Chondrocyte (in vitro differentiated cells): Measurements from ENCODE around the gene REEP3. TPM values are rescaled to one million over a fixed set of nuclear protein-coding genes. Genes with fewer than 3 reads are reported as not detected.

Experiments
- DNase-seq: peaks from one replicate; pipeline ENCODE4 v3.0.0; 2021; ENCODE audit warnings: mixed read lengths, low spot score
- H3K27ac Mint-ChIP-seq: one replicate; pipeline ENCODE4 v1.8.0; 2021; ENCODE audit warnings: mild to moderate bottlenecking, moderate library complexity, mixed read lengths; ENCODE audit not compliant: unreplicated experiment
- H3K27me3 Mint-ChIP-seq: 2 replicates; pipeline ENCODE4 v1.8.0; 2021; ENCODE audit warnings: low read depth, mixed read lengths
- H3K36me3 Mint-ChIP-seq: 2 replicates; pipeline ENCODE4 v1.8.0; 2021; ENCODE audit warnings: low read depth, mixed read lengths
- H3K4me1 Mint-ChIP-seq: 2 replicates; pipeline ENCODE4 v1.8.0; 2021; ENCODE audit warnings: low read depth, mild to moderate bottlenecking, mixed read lengths
- H3K4me3 Mint-ChIP-seq: one replicate; pipeline ENCODE4 v1.8.0; 2021; ENCODE audit warnings: mild to moderate bottlenecking, moderate library complexity, mixed read lengths; ENCODE audit not compliant: unreplicated experiment
- H3K9me3 Mint-ChIP-seq: 2 replicates; pipeline ENCODE4 v1.8.0; 2021; ENCODE audit warnings: low read depth, mixed read lengths
- total RNA-seq: library from RNA; stranded (reverse); gene quantifications from 3 replicates; pipeline ENCODE4 v1.2.1, GENCODE V29; 2021
- TF ChIP-seq, protein P1 (sequence below): fragments of 200-600 bp; sonication (generic); IDR thresholded peaks from 2 replicates; pipeline ENCODE4 v1.5.0; 2021; ENCODE audit warnings: antibody characterized with exemption, mild to moderate bottlenecking, moderate library complexity

Gene REEP3
- total RNA-seq, 1 donor from 2014 or later = 80.6 TPM

DNA sequence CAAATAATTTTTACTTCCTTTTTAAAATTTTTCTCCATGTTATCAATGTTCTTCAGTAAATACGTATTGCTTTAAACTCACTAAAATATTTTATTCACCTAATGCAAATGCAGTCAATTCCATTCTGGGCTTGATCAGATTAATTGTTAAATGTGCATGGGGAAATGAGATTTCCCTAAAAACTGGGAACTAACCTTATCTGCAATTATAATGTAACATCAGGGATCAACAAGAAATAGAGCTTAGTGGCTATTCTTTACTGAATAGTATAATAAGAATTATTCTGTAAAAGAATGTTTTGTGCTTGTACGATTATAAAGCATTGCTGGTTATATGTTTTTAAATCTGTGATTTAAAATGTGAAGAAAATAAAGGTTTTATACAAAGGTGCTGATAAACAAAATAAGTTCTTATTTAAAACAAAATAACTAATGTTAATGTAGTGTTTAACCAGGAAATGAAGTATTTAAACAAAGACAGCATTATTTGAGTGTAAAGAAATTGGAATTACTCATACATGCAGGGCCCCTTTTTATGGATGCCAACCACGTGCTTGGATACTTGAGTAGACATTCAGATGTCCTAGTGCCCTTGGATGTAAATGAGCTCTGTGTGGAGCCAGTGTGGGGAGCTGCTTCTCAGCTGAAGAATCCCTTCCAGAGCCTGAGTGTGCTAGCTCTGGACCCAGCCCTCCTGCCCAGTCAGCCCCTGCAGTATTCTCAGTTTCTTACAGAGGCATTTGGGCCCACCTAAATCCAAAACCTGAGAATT lies 84.2 kb downstream of the REEP3 start:
- H3K9me3 Mint-ChIP-seq = no peaks in the 10 kb centered on the region
- no peak for DNase-seq
- peaks cover 31% of the 10 kb centered on the region for H3K4me1 Mint-ChIP-seq
- TF ChIP-seq, protein P1, sequence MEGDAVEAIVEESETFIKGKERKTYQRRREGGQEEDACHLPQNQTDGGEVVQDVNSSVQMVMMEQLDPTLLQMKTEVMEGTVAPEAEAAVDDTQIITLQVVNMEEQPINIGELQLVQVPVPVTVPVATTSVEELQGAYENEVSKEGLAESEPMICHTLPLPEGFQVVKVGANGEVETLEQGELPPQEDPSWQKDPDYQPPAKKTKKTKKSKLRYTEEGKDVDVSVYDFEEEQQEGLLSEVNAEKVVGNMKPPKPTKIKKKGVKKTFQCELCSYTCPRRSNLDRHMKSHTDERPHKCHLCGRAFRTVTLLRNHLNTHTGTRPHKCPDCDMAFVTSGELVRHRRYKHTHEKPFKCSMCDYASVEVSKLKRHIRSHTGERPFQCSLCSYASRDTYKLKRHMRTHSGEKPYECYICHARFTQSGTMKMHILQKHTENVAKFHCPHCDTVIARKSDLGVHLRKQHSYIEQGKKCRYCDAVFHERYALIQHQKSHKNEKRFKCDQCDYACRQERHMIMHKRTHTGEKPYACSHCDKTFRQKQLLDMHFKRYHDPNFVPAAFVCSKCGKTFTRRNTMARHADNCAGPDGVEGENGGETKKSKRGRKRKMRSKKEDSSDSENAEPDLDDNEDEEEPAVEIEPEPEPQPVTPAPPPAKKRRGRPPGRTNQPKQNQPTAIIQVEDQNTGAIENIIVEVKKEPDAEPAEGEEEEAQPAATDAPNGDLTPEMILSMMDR = no peak
- no peak overlapping the region for H3K4me3 Mint-ChIP-seq
- H3K36me3 Mint-ChIP-seq = peaks cover 7% of the 10 kb centered on the region
- no peaks in the 10 kb centered on the region for H3K27me3 Mint-ChIP-seq
- H3K27ac Mint-ChIP-seq = no peak overlapping the region

DNA sequence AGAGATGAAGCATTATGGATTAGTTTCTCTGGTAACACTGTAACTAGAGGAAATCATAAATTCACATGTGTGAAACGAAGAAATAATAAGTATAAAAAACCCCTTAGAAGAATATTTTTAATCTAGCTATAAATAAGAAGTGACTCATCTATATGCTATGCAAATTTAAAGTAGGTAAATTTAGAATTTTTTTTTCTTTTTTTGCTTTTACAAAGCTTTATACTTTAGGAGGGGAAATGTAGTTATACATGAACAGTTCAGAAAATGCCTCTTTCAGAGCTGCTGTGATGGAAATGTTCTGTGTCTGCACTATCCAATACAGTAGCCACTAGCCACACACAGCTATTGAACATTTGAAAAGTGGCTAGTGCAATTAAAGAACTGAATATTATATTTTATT lies 87.3 kb downstream of the REEP3 start:
- TF ChIP-seq, protein P1 = no peak
- no peaks in the 10 kb centered on the region for H3K27me3 Mint-ChIP-seq
- H3K36me3 Mint-ChIP-seq = peaks cover 1% of the 10 kb centered on the region
- H3K4me3 Mint-ChIP-seq = no peak overlapping the region
- peaks cover 33% of the 10 kb centered on the region for H3K4me1 Mint-ChIP-seq
- H3K9me3 Mint-ChIP-seq = no peaks in the 10 kb centered on the region
- no peak overlapping the region for H3K27ac Mint-ChIP-seq
- DNase-seq = no peak

DNA sequence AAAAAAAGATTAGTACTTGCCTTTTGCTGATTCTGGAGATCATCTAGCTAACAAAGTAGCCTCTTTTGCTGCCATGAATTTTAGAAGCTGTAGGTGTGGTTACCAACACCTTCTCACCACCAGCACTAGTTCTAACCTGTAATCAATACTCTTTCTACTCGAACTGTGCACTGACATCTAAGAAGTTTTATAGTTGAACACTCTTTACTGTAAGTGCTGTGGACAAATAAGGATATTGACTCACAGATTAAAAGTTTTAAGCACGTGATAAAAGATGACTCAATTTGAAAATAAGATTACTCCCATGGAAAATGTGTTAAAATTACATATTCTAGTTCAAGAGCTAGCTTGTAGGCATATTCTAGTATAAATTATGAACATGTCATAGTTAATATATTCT lies 89.9 kb downstream of the REEP3 start:
- Mint-ChIP-seq H3K4me1 (peaks cover 23% of the 10 kb centered on the region), H3K36me3 (peaks cover 4% of the 10 kb centered on the region), H3K9me3 (no peaks in the 10 kb centered on the region), H3K27ac (peak overlapping the region; percentile 49), H3K4me3 (no peak overlapping the region), H3K27me3 (no peaks in the 10 kb centered on the region)
- TF ChIP-seq, protein P1 = no peak
- DNase-seq = no peak

DNA sequence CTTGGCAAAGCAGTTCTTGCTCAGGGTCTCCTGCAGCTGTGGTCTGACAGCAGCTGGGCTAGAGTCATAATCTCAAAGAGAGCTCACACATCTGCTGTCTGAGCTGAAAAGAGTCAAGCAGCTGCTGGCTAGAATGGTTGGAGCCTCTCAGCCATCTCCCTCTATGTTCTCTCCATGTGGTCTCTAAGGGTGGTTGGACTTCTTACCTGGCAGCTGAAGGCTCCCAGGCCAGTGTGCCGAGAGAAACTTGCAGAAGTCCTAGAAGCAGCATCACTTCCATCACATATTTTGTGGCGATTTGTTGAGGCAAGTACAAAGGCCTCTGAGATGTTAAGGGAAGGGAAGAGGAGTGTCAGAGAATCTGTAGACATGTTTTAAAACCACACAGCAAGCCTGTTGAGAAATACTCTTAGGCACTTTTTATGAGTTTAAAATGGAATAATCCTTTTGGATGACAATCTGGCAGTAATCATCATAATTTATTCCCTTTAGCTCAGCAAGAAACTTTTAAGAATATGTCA lies 93.2 kb downstream of the REEP3 start:
- H3K27ac Mint-ChIP-seq = no peak overlapping the region
- no peaks in the 10 kb centered on the region for H3K27me3 Mint-ChIP-seq
- no peaks in the 10 kb centered on the region for H3K9me3 Mint-ChIP-seq
- peaks cover 11% of the 10 kb centered on the region for H3K4me1 Mint-ChIP-seq
- peaks cover 13% of the 10 kb centered on the region for H3K36me3 Mint-ChIP-seq
- DNase-seq = no peak
- H3K4me3 Mint-ChIP-seq = no peak overlapping the region
- TF ChIP-seq, protein P1 = no peak

DNA sequence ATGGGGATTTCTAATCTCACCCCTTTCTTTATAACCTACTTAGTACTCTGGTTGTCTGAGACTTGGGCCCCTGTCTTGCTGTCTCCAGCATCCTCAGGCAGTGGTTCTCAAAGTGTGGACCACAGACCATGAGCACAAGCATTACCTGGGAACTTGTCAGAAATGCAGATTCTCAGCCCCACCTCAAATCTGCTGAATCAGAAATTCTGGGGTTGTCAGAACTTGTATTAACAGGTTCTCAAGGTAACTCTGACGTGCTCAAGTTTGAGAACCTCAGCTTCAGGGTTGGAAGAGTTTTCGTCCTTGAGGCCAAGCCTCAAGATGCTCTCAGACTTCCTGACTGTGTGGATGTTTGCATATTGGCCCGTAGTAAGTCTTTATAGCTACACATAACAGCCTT lies 97.4 kb downstream of the REEP3 start:
- TF ChIP-seq, protein P1 = no peak
- no peak overlapping the region for H3K27ac Mint-ChIP-seq

More for the DNA sequence above, 97.4 kb downstream of the REEP3 start:
- Mint-ChIP-seq H3K36me3 (peaks cover 20% of the 10 kb centered on the region), H3K4me1 (peaks cover 9% of the 10 kb centered on the region), H3K4me3 (no peak overlapping the region), H3K27me3 (no peaks in the 10 kb centered on the region), H3K9me3 (no peaks in the 10 kb centered on the region)
- DNase-seq = no peak
